ENCODE data around the gene TAF7.

GRCh38 chr5:141338538-141339306 is 18.1 kb upstream of the TAF7 start, which contains the start of gene PCDHGA2:
- no peak for TF ChIP-seq POLR2AphosphoS5 (IDR thresholded peaks at IDR 0.05; ENCODE audit: low read depth)
- no peak for TF ChIP-seq CTCF (IDR thresholded peaks at IDR 0.05; ENCODE audit: insufficient read depth, low read length)
- no peak for TF ChIP-seq REST (IDR thresholded peaks at IDR 0.05; ENCODE audit: insufficient replicate concordance, low read depth)

Data from HL-60 (cell line).